Measurements from ENCODE around the gene CLCN6. TPM values are rescaled to one million over a fixed set of nuclear protein-coding genes. Genes with fewer than 3 reads are reported as not detected.

Gene CLCN6
- polyA plus RNA-seq, 2 of the 4 experiments (the other 2 are of a cell fraction): 5.7 to 9.0 TPM

GRCh38 chr1:11873395-11874257 lies 67.6 kb downstream of the CLCN6 start:
- no peak for FAIRE-seq
- TF ChIP-seq REST (IDR thresholded peaks at IDR 0.05): no peak
- no peak for TF ChIP-seq HOXB13 (CRISPR knock-in tag; IDR thresholded peaks at IDR 0.05; ENCODE audit: low read depth)
- TF ChIP-seq, protein P1, sequence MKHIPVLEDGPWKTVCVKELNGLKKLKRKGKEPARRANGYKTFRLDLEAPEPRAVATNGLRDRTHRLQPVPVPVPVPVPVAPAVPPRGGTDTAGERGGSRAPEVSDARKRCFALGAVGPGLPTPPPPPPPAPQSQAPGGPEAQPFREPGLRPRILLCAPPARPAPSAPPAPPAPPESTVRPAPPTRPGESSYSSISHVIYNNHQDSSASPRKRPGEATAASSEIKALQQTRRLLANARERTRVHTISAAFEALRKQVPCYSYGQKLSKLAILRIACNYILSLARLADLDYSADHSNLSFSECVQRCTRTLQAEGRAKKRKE (CRISPR knock-in tag; IDR thresholded peaks at IDR 0.05; ENCODE audit: low read depth): no peak
- no peak for TF ChIP-seq KDM5A (IDR thresholded peaks at IDR 0.05)
- TF ChIP-seq POLR2AphosphoS2 (conservative IDR thresholded peaks at IDR 0.05; ENCODE audit: low read length): no peak
- TF ChIP-seq RAD21 (conservative IDR thresholded peaks at IDR 0.05 in 1 of 2, IDR thresholded peaks at IDR 0.05 in 1 of 2): no peak
- no peak for TF ChIP-seq RCOR1 (IDR thresholded peaks at IDR 0.05; ENCODE audit: low read depth, low read length)
- H3K9me3 ChIP-seq: no peaks in the 10 kb centered on the region
- H3K4me1 ChIP-seq: no peaks in the 10 kb centered on the region
- no peak for ATAC-seq
- H3K4me2 ChIP-seq: no peak overlapping the region
- H3K4me3 ChIP-seq: no peak overlapping the region
- ChIA-PET POLR2A (interaction anchor here (1.6 kb wide), 1 partner anchor 34 kb away, joined by 5 read pairs; no protein-coding TSS in a partner anchor), CTCF (interaction anchor here (1.3 to 1.8 kb wide), 5 partner anchors 9 to 33 kb away, joined by 3 to 4 read pairs (median 4); no protein-coding TSS in a partner anchor)
- no peak overlapping the region for H3K27ac ChIP-seq
- no peak for DNase-seq (ENCODE audit: low read depth in 1 of 2, low spot score in 1 of 2)
- WGBS (ENCODE audit: missing lambda C conversion rate): 59% methylated on average over 12 of the region's 14 CpGs

- WGBS (ENCODE audit: missing lambda C conversion rate): 60% methylated on average over 8 of the region's 10 CpGs
- Histone ChIP-seq H3K27ac (no peak overlapping the region), H3K4me2 (no peak overlapping the region), H3K4me1 (no peaks in the 10 kb centered on the region), H3K9me3 (no peaks in the 10 kb centered on the region), H3K4me3 (no peak overlapping the region)
- FAIRE-seq (no peak), DNase-seq (ENCODE audit: low read depth in 1 of 2, low spot score in 1 of 2) (no peak), ATAC-seq (no peak)
- ChIA-PET CTCF (interaction anchor here (1.6 to 1.8 kb wide), 2 partner anchors 18 to 19 kb away, joined by 3 to 4 read pairs; no protein-coding TSS in a partner anchor), POLR2A (no interaction called here)
- TF ChIP-seq HMGXB4 (CRISPR knock-in tag; IDR thresholded peaks at IDR 0.05; ENCODE audit: borderline replicate concordance): no peak
- no peak for TF ChIP-seq CHD2 (IDR thresholded peaks at IDR 0.05; ENCODE audit: low read length, partially characterized antibody)
- TF ChIP-seq EHF (CRISPR knock-in tag; IDR thresholded peaks at IDR 0.05): no peak
- TF ChIP-seq, protein P2, sequence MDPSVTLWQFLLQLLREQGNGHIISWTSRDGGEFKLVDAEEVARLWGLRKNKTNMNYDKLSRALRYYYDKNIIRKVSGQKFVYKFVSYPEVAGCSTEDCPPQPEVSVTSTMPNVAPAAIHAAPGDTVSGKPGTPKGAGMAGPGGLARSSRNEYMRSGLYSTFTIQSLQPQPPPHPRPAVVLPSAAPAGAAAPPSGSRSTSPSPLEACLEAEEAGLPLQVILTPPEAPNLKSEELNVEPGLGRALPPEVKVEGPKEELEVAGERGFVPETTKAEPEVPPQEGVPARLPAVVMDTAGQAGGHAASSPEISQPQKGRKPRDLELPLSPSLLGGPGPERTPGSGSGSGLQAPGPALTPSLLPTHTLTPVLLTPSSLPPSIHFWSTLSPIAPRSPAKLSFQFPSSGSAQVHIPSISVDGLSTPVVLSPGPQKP (IDR thresholded peaks at IDR 0.05; ENCODE audit: low read depth, low read length): no peak
- no peak for TF ChIP-seq FOSB (CRISPR knock-in tag; IDR thresholded peaks at IDR 0.05)
- TF ChIP-seq, protein P3, sequence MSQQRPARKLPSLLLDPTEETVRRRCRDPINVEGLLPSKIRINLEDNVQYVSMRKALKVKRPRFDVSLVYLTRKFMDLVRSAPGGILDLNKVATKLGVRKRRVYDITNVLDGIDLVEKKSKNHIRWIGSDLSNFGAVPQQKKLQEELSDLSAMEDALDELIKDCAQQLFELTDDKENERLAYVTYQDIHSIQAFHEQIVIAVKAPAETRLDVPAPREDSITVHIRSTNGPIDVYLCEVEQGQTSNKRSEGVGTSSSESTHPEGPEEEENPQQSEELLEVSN (IDR thresholded peaks at IDR 0.05; ENCODE audit: borderline replicate concordance, low read depth): no peak
- no peak for TF ChIP-seq NFE2L2 (conservative IDR thresholded peaks at IDR 0.05; ENCODE audit: low read length)
- TF ChIP-seq FOSL2 (IDR thresholded peaks at IDR 0.05): no peak
- no peak for TF ChIP-seq FOSL2 (CRISPR knock-in tag; IDR thresholded peaks at IDR 0.05)
- TF ChIP-seq, protein P4, sequence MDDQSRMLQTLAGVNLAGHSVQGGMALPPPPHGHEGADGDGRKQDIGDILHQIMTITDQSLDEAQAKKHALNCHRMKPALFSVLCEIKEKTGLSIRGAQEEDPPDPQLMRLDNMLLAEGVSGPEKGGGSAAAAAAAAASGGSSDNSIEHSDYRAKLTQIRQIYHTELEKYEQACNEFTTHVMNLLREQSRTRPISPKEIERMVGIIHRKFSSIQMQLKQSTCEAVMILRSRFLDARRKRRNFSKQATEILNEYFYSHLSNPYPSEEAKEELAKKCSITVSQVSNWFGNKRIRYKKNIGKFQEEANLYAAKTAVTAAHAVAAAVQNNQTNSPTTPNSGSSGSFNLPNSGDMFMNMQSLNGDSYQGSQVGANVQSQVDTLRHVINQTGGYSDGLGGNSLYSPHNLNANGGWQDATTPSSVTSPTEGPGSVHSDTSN (IDR thresholded peaks at IDR 0.05): no peak
- TF ChIP-seq CHD4 (IDR thresholded peaks at IDR 0.05; ENCODE audit: borderline replicate concordance): no peak
- no peak for TF ChIP-seq EHMT2 (IDR thresholded peaks at IDR 0.05; ENCODE audit: low read depth)
- TF ChIP-seq ZNF302 (CRISPR knock-in tag; IDR thresholded peaks at IDR 0.05): no peak
- TF ChIP-seq REST (IDR thresholded peaks at IDR 0.05): no peak
- no peak for TF ChIP-seq ZFP36 (IDR thresholded peaks at IDR 0.05; ENCODE audit: borderline replicate concordance, partially characterized antibody)
Measured at GRCh38 chr1:11874258-11874562, 68.2 kb downstream of the CLCN6 start.

Data from A549 (cell line).